CD4-positive, alpha-beta T cell (primary cell): ENCODE measurements around the gene UBA3. TPM values are rescaled to one million over a fixed set of nuclear protein-coding genes. Genes with fewer than 3 reads are reported as not detected.
A peak's percentile ranks its signal among the peaks of the same experiment; 100 is the strongest.

Experiments used
- ATAC-seq: fragments of 200-7000 bp; cut with Tn5 transposase; one replicate; pipeline ENCODE4 v1.10.0; 2022; ENCODE audit warnings: mild to moderate bottlenecking; ENCODE audit not compliant: poor library complexity
- CTCF ChIA-PET: fragments of 350-600 bp; sonication (Branson Sonifier 250); formaldehyde crosslinking; loops from one replicate; lab custom pipeline; 2021; ENCODE audit warnings: antibody characterized with exemption, inconsistent platforms; lab: Charles Lee
- POLR2A ChIA-PET: fragments of 350-600 bp; sonication (Branson Sonifier 250); formaldehyde crosslinking; loops from one replicate; lab custom pipeline; 2021; ENCODE audit warnings: antibody characterized with exemption, inconsistent platforms; lab: Charles Lee
- DNase-seq, 14 experiments: peaks; one replicate each; pipeline ENCODE4 v3.0.0-alpha.2; 2013 to 2020; ENCODE audit warnings: mixed read lengths in 2 of 14
- H3K27ac ChIP-seq, 2 donors: one replicate each; pipeline versions ENCODE4 v1.5.1 to v1.7.0; 2013; ENCODE audit warnings: low read length in 2 of 2, low read depth in 1 of 2, mild to moderate bottlenecking in 1 of 2
- H3K27me3 ChIP-seq, 2 experiments: 1 replicate in 1 of 2; 2 replicates in 1 of 2; pipeline versions ENCODE4 v1.6.1 to v1.7.0; 2013; ENCODE audit warnings: low read length in 2 of 2, control low read depth in 1 of 2, mild to moderate bottlenecking in 1 of 2, moderate library complexity in 1 of 2; ENCODE audit not compliant: insufficient read depth in 2 of 2, control insufficient read depth in 1 of 2
- H3K36me3 ChIP-seq: one replicate; pipeline ENCODE4 v1.6.1; 2013; ENCODE audit warnings: low read length, control low read depth; ENCODE audit not compliant: insufficient read depth
- H3K4me1 ChIP-seq: one replicate; pipeline ENCODE4 v1.6.1; 2013; ENCODE audit warnings: low read length, control low read depth; ENCODE audit not compliant: insufficient read depth
- H3K4me3 ChIP-seq: one replicate; pipeline ENCODE4 v1.5.1; 2013; ENCODE audit warnings: mild to moderate bottlenecking, low read length, moderate library complexity
- H3K9me3 ChIP-seq, 2 experiments: 1 replicate in 1 of 2; 2 replicates in 1 of 2; pipeline versions ENCODE4 v1.6.1 to v1.7.0; 2013; ENCODE audit warnings: low read length in 2 of 2, mild to moderate bottlenecking in 2 of 2, control low read depth in 1 of 2, moderate library complexity in 1 of 2; ENCODE audit not compliant: control insufficient read depth in 1 of 2, insufficient read depth in 1 of 2
- H3K27ac Mint-ChIP-seq: one replicate; pipeline ENCODE4 v1.8.0; 2020; ENCODE audit warnings: mixed read lengths
- H3K27me3 Mint-ChIP-seq: one replicate; pipeline ENCODE4 v1.8.0; 2021; ENCODE audit warnings: mixed read lengths
- H3K36me3 Mint-ChIP-seq: one replicate; pipeline ENCODE4 v1.8.0; 2021; ENCODE audit warnings: low read depth, mixed read lengths
- H3K4me1 Mint-ChIP-seq: one replicate; pipeline ENCODE4 v1.8.0; 2021; ENCODE audit warnings: low read depth, mixed read lengths
- H3K4me3 Mint-ChIP-seq: one replicate; pipeline ENCODE4 v1.8.0; 2020; ENCODE audit warnings: mild to moderate bottlenecking, mixed read lengths
- H3K9me3 Mint-ChIP-seq: one replicate; pipeline ENCODE4 v1.8.0; 2020; ENCODE audit warnings: mixed read lengths
- CTCF ChIP-seq: fragments of 200-600 bp; IDR thresholded peaks from one replicate; pipeline ENCODE4 v1.8.0; 2022; ENCODE audit warnings: antibody characterized with exemption, mild to moderate bottlenecking
- intact Hi-C, 2 experiments: fragments of 100-400 bp; cut with DNase I in 1 of 2; cut with micrococcal nuclease in 1 of 2; formaldehyde crosslinking; loops; one replicate each; pipeline versions ENCODE4 v1.15.1 to v1.9.0; 2023 to 2025; cut with DNase I, micrococcal nuclease
- total RNA-seq, 174 experiments: library from RNA in 2 of 174; stranded (reverse) in 2 of 174; gene quantifications; one replicate each; pipeline ENCODE4 v1.2.3 and lab custom pipeline; 2021 to 2026

UBA3 gene
- total RNA-seq, 2 experiments from 2014 or later = 33.4 to 43.9 TPM

DNA sequence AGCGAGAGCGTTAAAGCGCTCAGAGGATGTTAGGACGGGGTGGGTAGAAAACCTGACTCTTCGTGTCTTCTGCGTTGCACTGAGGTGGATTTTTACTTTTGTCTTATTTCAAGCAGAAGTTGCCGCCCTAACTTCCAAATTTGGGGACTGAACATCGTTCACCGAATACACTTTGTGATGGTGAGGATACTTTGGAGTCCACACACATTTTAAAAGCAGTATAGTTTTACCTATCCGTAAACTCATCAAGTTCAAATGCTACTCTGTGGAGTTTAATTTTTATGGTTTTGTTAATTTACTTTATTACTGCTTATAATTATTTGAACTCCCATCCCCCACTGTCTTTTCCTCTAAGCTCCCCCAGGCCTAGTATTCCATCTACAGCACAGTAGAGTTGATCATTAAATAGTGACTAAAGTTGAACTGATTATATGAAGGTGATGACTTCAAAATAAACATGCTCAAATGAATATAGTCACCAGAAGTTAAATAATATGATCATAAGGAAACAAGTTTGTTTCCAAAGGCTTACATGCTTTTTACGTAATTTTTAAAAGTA is 66.1 kb downstream of the UBA3 start:
- H3K36me3 Mint-ChIP-seq = peaks cover 9% of the 10 kb centered on the region
- POLR2A ChIA-PET = interaction anchor here (0.6 to 2.5 kb wide), 8 partner anchors 18 to 77 kb away, joined by 3 to 14 read pairs (median 4); partner anchors contain the start of genes ARL6IP5 and TMF1
- peaks cover 34% of the 10 kb centered on the region for H3K4me1 Mint-ChIP-seq
- peak overlapping the region; percentile 66 for H3K27ac Mint-ChIP-seq
- Histone ChIP-seq H3K9me3 (no peaks in the 10 kb centered on the region), H3K27ac (peak overlapping the region in 1 of 2 donors; percentile 39), H3K36me3 (peaks cover 3% of the 10 kb centered on the region), H3K4me3 (peak overlapping the region; percentile 77), H3K4me1 (peaks cover 17% of the 10 kb centered on the region), H3K27me3 (no peaks in the 10 kb centered on the region)
- no peaks in the 10 kb centered on the region for H3K9me3 Mint-ChIP-seq
- no peaks in the 10 kb centered on the region for H3K27me3 Mint-ChIP-seq
- TF ChIP-seq CTCF = no peak
- DNase-seq = no peak
- peak overlapping the region; percentile 90 for H3K4me3 Mint-ChIP-seq
- intact Hi-C loops = loop anchor here (5.0 to 10.0 kb wide), 3 partner anchors 33 to 291 kb away; partner anchors contain the start of gene TMF1 (in 1 of the 2)
- no peak for ATAC-seq
- CTCF ChIA-PET = interaction anchor here (1.0 to 1.2 kb wide), 3 partner anchors 10 to 107 kb away, joined by 3 to 5 read pairs (median 3); no protein-coding TSS in a partner anchor

GRCh38 chr3:69013253-69014021 is 66.7 kb downstream of the UBA3 start, which contains the start of gene EOGT:
EOGT (minus strand) TSS chr3:69013684; CDS start chr3:69009846, 3,838 bp downstream.
- Histone ChIP-seq H3K27me3 (no peaks in the 10 kb centered on the region), H3K36me3 (peaks cover 3% of the 10 kb centered on the region), H3K4me1 (peaks cover 17% of the 10 kb centered on the region), H3K27ac (peak within 1 kb of the TSS; percentile 10 to 39), H3K9me3 (no peaks in the 10 kb centered on the region), H3K4me3 (peak within 1 kb of the TSS; percentile 77)
- CTCF ChIA-PET = interaction anchor here (1.0 to 1.2 kb wide), 3 partner anchors 11 to 108 kb away, joined by 3 to 5 read pairs (median 3); no protein-coding TSS in a partner anchor
- ATAC-seq = peak; percentile 78
- POLR2A ChIA-PET = interaction anchor here (0.6 to 2.5 kb wide), 8 partner anchors 17 to 78 kb away, joined by 3 to 14 read pairs (median 4); partner anchors contain the start of genes ARL6IP5 and TMF1
- Mint-ChIP-seq H3K27me3 (no peaks in the 10 kb centered on the region), H3K4me3 (peak within 1 kb of the TSS; percentile 94), H3K36me3 (peaks cover 10% of the 10 kb centered on the region), H3K9me3 (no peaks in the 10 kb centered on the region), H3K4me1 (peaks cover 34% of the 10 kb centered on the region), H3K27ac (peak within 1 kb of the TSS; percentile 66)
- intact Hi-C loops = loop anchor here (5.0 to 10.0 kb wide), 3 partner anchors 34 to 291 kb away; partner anchors contain the start of gene TMF1 (in 1 of the 2)
- peak; percentile 60 to 90 (median 76) for DNase-seq
- peak; percentile 69 for TF ChIP-seq CTCF

DNA sequence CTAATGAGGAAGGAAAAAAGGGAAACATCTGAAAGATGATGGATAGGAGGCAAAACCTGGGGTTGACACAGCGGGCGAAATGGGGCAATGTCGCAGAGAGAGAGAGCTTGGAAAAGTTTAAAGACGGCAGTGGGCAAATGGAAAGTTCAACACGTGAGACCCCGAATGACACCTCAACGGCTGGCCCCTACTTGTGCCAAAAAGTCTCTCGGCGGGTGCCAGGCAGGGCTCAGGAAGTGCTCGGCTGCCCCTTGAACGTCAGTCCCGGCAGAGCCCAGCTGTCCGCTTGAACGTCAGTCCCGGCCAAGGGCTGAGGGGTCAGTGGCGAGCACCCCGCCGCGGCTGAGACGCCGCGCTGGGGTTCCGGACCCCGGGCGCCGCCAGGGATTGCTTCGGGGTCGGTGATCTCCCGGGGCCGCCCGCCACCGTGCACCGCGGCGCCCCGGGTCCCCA is 67.3 kb downstream of the UBA3 start:
- H3K27ac Mint-ChIP-seq = peak overlapping the region; percentile 16
- Histone ChIP-seq H3K36me3 (no peaks in the 10 kb centered on the region), H3K4me1 (peaks cover 17% of the 10 kb centered on the region), H3K27ac (peak overlapping the region; percentile 10 to 20), H3K27me3 (no peaks in the 10 kb centered on the region), H3K4me3 (peak overlapping the region; percentile 77), H3K9me3 (no peaks in the 10 kb centered on the region)
- no peak for ATAC-seq
- peaks cover 34% of the 10 kb centered on the region for H3K4me1 Mint-ChIP-seq
- peak overlapping the region; percentile 94 for H3K4me3 Mint-ChIP-seq
- TF ChIP-seq CTCF = no peak
- ChIA-PET CTCF (interaction anchor here (1.1 to 1.2 kb wide), 2 partner anchors 12 to 108 kb away, joined by 3 to 5 read pairs; no protein-coding TSS in a partner anchor), POLR2A (interaction anchor here (1.0 to 2.5 kb wide), 5 partner anchors 17 to 77 kb away, joined by 3 to 14 read pairs (median 5); partner anchors contain the start of genes ARL6IP5 and TMF1)
- intact Hi-C loops = loop anchor here (5.0 to 10.0 kb wide), 3 partner anchors 34 to 292 kb away; partner anchors contain the start of gene TMF1 (in 1 of the 2)
- no peaks in the 10 kb centered on the region for H3K9me3 Mint-ChIP-seq
- DNase-seq = peak in 5 of 14 experiments; percentile 3 to 63 (median 8)
- H3K36me3 Mint-ChIP-seq = peaks cover 15% of the 10 kb centered on the region
- no peaks in the 10 kb centered on the region for H3K27me3 Mint-ChIP-seq
